OCI-LY3 (cell line): ENCODE results near the gene TNF.

Experiments used
- H2AFZ ChIP-seq: fragments of 200-600, 300-600 bp; shearing (Covaris generic); 2 replicates; pipeline ENCODE4 v1.6.0; 2014; ENCODE audit warnings: antibody characterized with exemption, low read depth, low read length
- H3K27ac ChIP-seq: fragments of 200-600, 300-600 bp; sonication (generic); 2 replicates; pipeline ENCODE4 v1.5.1; 2014; ENCODE audit warnings: mild to moderate bottlenecking, low read length, moderate library complexity, mixed read lengths
- H3K27me3 ChIP-seq: fragments of 200-600, 300-600 bp; sonication (generic); 2 replicates; pipeline ENCODE4 v1.6.1; 2014; ENCODE audit warnings: low read depth, low read length, mixed read lengths
- H3K36me3 ChIP-seq: fragments of 200-600, 300-600 bp; sonication (generic); replicated peaks from 2 replicates; pipeline ENCODE3; 2014; ENCODE audit warnings: low read depth, low read length, mixed read lengths
- H3K4me1 ChIP-seq: fragments of 300-600, 200-600 bp; sonication (generic); 2 replicates; pipeline ENCODE4 v1.6.1; 2014; ENCODE audit warnings: low read length, mixed read lengths
- H3K4me2 ChIP-seq: fragments of 200-600, 300-600 bp; sonication (generic); 2 replicates; pipeline ENCODE4 v1.6.1; 2014; ENCODE audit warnings: low read length, mixed read lengths
- H3K4me3 ChIP-seq: fragments of 300-600, 200-600 bp; sonication (generic); 2 replicates; pipeline ENCODE4 v1.5.1; 2014; ENCODE audit warnings: antibody characterized with exemption, mild to moderate bottlenecking, low read length, moderate library complexity
- H3K79me2 ChIP-seq: fragments of 300-600, 200-600 bp; shearing (Covaris generic); 2 replicates; pipeline ENCODE4 v1.6.1; 2014; ENCODE audit warnings: mild to moderate bottlenecking, low read length, mixed read lengths
- H3K9ac ChIP-seq: fragments of 300-600, 200-600 bp; shearing (Covaris generic); 2 replicates; pipeline ENCODE4 v1.6.0; 2014; ENCODE audit warnings: mild to moderate bottlenecking, low read length, moderate library complexity
- H3K9me3 ChIP-seq: fragments of 200-600, 300-600 bp; shearing (Covaris generic); 2 replicates; pipeline ENCODE4 v1.6.1; 2014; ENCODE audit warnings: low read length, mixed read lengths; ENCODE audit not compliant: insufficient read depth
- H4K20me1 ChIP-seq: fragments of 200-600, 300-600 bp; sonication (generic); 2 replicates; pipeline ENCODE4 v1.6.1; 2016; ENCODE audit warnings: low read length, mixed read lengths; ENCODE audit not compliant: insufficient read depth
- EZH2phosphoT487 ChIP-seq: fragments of 200-600 bp; shearing (Covaris generic); IDR thresholded peaks from 2 replicates; pipeline ENCODE4 v1.6.1; 2018; ENCODE audit warnings: antibody characterized with exemption, mixed run types, low read depth
- TF ChIP-seq, protein P1 (sequence below): fragments of 200-600, 300-600 bp; sonication (generic); IDR thresholded peaks from 2 replicates; pipeline ENCODE4 v1.5.1; 2014; ENCODE audit warnings: antibody characterized with exemption, low read length, low read depth

Gene TNF

DNA sequence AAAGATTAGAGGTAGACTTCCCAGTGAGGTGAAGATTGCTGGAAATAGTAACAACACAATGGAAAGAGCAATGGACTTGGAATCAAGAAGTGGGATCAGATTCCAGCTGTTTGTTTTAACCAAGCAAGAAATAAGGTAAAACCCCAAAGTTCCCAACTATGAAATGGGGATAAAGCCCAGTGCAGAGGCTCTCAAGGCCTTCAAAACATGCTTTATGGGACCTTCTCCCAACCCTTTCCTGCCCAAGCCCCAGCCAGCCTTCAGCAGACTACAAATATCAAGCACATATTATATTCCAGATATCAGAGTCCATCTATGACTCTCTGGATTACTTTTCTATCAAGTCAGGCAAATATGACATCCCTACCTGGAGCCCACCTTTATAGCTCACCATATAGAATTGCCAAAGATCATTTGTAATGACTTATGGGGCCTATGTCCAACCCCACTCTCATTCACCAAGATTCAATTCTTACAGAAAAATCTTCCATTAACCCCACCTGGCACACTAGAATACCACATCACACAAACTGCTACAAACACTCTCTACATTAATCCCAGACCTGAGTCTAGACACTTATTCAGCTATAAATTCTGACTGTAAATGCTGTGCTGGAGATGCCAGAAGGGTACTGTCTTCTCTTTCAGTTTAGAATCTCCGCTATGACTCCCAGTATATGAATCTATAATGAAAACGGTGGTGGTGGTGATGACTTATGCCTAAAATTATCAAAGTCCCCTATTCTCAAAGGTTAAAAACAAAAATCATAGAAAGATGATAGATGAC lies 39.6 kb upstream of the TNF start:
- no peak overlapping the region for H3K4me3 ChIP-seq

DNA sequence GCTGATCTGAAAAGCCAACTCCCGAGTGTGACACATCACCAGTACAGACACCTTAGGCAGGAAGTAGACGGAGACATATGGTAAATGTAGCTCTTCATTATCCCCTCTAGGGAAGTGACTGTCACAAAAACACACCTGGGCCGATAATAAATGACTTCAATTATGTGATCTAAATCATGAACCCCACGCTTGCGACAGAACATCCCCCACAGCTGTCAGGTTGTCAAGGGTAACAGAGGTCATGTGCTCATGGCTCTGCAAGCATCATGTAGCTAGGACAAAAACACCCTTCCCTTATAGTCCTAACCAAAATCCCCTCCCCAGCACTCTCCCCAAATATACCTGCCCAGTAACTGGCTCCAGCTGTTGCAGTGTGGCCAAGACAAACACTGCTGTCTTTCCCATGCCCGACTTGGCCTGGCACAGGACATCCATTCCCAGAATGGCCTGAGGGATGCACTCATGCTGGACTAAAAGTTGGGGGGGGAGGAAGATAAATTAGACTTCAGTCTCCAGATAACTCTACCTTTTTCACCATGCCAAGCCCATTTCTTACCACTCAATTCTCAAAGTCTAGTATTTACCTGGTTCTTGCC lies 36.5 kb upstream of the TNF start:
- Histone ChIP-seq H3K36me3 (peaks cover 53% of the 10 kb centered on the region), H3K9me3 (no peaks in the 10 kb centered on the region), H3K4me1 (peaks cover 22% of the 10 kb centered on the region), H4K20me1 (peaks cover 56% of the 10 kb centered on the region), H3K27ac (no peak overlapping the region), H3K4me3 (no peak overlapping the region), H3K27me3 (no peaks in the 10 kb centered on the region), H3K4me2 (peak overlapping the region; percentile 88), H3K79me2 (peaks cover 82% of the 10 kb centered on the region), H3K9ac (no peak overlapping the region), H2AFZ (no peak overlapping the region)
- TF ChIP-seq, protein P1, sequence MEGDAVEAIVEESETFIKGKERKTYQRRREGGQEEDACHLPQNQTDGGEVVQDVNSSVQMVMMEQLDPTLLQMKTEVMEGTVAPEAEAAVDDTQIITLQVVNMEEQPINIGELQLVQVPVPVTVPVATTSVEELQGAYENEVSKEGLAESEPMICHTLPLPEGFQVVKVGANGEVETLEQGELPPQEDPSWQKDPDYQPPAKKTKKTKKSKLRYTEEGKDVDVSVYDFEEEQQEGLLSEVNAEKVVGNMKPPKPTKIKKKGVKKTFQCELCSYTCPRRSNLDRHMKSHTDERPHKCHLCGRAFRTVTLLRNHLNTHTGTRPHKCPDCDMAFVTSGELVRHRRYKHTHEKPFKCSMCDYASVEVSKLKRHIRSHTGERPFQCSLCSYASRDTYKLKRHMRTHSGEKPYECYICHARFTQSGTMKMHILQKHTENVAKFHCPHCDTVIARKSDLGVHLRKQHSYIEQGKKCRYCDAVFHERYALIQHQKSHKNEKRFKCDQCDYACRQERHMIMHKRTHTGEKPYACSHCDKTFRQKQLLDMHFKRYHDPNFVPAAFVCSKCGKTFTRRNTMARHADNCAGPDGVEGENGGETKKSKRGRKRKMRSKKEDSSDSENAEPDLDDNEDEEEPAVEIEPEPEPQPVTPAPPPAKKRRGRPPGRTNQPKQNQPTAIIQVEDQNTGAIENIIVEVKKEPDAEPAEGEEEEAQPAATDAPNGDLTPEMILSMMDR, result no peak
- no peak for TF ChIP-seq EZH2phosphoT487

More for the DNA sequence above, 39.6 kb upstream of the TNF start:
- Histone ChIP-seq H3K4me2 (no peak overlapping the region), H3K4me1 (peaks cover 17% of the 10 kb centered on the region), H3K9ac (no peak overlapping the region), H3K27me3 (no peaks in the 10 kb centered on the region), H3K79me2 (peaks cover 61% of the 10 kb centered on the region), H3K36me3 (peaks cover 68% of the 10 kb centered on the region), H4K20me1 (peaks cover 62% of the 10 kb centered on the region), H3K27ac (no peak overlapping the region), H2AFZ (no peak overlapping the region), H3K9me3 (no peaks in the 10 kb centered on the region)
- TF ChIP-seq EZH2phosphoT487, result no peak
- TF ChIP-seq, protein P1, result no peak

DNA sequence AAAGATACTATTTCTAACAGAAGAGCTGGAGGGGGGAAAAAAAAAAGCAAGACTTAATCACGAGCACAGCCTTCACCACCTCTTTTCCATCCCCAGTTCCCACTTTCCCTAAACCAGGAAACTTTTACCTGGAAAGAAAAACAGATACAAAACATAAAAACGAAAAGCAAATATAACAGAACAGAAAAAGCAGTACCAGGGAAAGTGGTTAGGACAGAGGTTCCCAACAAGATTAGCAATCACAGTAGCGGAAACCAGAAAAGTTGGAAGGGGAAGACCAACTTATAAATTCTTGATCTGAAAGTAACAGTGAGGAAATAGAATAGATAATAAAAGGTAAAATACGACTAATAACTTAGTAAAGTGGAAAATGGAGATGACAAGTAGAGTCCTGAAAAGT lies 34.7 kb upstream of the TNF start:
- Histone ChIP-seq H3K4me1 (peaks cover 22% of the 10 kb centered on the region), H4K20me1 (peaks cover 44% of the 10 kb centered on the region), H3K4me3 (peak overlapping the region; percentile 98), H3K9me3 (no peaks in the 10 kb centered on the region), H3K27me3 (no peaks in the 10 kb centered on the region), H3K79me2 (peaks cover 71% of the 10 kb centered on the region), H3K4me2 (peak overlapping the region; percentile 88), H3K36me3 (peaks cover 36% of the 10 kb centered on the region), H2AFZ (no peak overlapping the region), H3K9ac (peak overlapping the region; percentile 96), H3K27ac (peak overlapping the region; percentile 85)
- TF ChIP-seq, protein P1, result no peak
- TF ChIP-seq EZH2phosphoT487, result no peak

DNA sequence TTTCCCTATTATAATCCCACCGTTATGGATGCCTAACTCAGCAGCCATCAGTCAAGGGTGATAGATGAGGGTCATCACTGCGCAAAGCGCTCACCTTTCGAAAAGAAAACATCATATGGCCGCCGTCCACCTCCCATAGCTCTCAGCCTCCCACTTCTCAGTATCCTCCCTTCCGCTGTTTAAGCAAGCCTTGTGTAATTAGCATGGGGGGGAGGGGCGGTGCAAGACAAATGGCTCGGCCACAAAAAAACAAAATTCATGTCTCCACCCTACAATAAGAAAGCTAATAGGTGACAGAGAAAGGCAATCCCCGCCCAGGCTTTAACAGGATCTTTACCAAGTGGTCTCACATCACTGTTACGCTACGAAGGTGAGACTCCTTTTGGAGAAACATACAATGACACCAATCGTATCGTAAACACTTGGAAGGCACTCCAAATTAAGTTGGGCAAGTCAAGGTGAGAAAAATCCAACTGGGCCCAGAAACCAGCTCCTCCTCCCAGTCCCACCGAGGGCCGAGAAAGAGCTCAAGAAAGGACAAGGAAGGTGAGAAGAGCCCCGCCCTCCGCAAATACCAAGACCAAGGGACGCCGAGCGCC lies 34.2 kb upstream of the TNF start:
- H3K4me2 ChIP-seq, result peak overlapping the region; percentile 88
- H3K27ac ChIP-seq, result peak overlapping the region; percentile 85
- peaks cover 66% of the 10 kb centered on the region for H3K79me2 ChIP-seq
- no peak overlapping the region for H2AFZ ChIP-seq
- TF ChIP-seq, protein P1, result no peak
- no peak for TF ChIP-seq EZH2phosphoT487
- peak overlapping the region; percentile 96 for H3K9ac ChIP-seq
- H3K9me3 ChIP-seq, result no peaks in the 10 kb centered on the region
- H3K27me3 ChIP-seq, result no peaks in the 10 kb centered on the region
- peaks cover 31% of the 10 kb centered on the region for H3K36me3 ChIP-seq
- H3K4me1 ChIP-seq, result peaks cover 24% of the 10 kb centered on the region
- H3K4me3 ChIP-seq, result peak overlapping the region; percentile 98
- H4K20me1 ChIP-seq, result peaks cover 39% of the 10 kb centered on the region
